HTERT RPE-1 (cell line): ENCODE results near the gene ARHGAP44.

Experiments used
- in situ Hi-C: fragments of 300-500 bp; cut with MboI; formaldehyde crosslinking; loops from 4 replicates; pipeline ENCODE4 v1.14.3; 2020; ENCODE audit warnings: low sequenced_read_pairs

Gene ARHGAP44

DNA sequence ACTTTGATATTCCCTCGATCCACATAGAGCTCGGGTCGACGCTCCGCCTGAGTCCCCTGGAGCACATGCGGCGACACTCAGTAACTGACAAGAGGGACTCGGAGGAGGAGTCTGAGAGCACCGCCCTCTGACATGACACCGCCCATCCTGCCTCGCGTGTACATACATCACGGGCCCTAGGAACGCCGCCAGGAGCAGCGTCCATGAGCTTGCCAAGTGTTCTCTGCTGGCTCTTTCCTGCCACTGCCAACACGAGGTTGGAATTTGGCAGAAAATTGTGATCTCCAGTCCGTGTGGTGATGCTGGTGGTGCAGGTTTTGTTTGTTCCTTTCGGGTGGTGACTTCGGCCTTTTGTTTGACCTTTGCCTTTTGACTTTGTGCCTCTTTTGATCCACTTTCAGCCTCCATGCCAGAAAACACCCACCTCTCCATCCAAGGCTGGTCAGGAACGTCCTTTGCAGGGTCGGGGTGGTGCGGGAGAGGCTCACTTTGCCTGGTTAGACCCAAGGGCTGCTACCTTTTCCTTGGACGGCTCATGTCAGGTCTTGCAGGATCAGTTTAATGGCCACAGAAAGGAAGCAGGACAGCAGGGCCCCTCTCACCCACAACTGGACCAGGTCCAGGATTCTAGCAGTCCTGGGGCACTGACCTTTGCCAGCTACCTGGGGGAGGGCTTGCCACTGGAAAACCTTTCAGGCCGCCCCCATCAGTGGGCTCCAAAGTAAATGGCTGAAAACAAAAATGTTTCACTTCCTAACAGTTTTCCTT, 200.9 kb downstream of the ARHGAP44 start:
- in situ Hi-C loops: no loop called here

DNA sequence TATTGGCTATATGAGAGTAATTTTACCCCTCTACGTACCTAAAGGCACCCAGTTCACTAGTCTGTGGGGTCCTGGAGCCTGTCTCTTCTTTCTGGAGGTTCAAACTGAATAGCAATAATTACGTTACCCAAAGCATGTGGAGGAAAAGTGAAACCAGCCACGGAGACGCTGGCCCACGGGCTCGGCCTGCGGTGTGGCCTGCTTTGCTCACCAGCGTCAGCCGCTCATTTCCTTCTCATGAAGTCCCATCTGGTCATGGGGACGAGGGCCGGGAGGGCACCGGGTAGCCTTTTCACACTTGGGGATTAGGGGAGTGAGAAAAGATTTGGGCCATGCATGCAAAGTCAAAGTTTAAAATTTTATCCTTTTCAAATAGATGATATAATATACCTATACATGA, 201.6 kb downstream of the ARHGAP44 start:
- in situ Hi-C loops: no loop called here

DNA sequence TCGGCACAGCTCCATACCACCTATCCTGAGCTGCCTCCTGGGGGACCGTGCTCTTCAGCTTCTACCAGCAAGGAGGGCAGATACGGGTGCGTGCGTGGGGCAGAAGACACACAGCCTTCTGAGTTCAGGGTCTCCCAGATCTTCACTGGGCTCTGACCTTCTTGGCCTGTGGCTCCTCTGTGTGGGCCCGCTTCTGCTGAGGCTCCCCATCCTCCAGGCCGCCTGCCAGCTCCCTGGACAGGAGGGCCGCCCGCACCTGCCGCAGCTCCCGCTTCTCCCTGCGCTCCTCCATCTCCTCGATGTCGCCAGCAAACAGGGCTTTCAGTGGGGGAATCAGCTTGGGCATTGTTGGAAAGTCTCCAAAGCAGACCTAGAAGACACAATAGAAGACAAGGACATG, 203.4 kb downstream of the ARHGAP44 start:
- in situ Hi-C loops: no loop called here

DNA sequence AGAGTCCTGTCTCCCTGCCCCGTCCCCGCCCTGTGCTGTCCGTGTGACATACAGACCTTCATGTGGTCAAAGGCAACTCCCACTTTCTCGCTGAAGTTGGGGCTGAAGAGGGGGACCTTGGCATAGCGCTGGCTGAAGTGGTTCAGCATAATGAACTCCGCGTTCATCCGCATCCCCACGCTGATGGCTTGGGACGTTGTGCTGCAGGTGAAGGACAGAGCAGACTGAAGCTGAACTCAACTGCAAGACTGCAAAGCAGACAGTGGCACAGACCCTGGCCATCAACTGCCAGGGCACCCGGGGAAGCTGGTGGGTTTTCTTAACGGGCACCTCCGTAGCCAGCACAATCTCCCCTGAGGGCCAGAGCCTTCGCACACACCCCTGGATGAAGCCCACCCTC, 204.3 kb downstream of the ARHGAP44 start:
- in situ Hi-C loops: no loop called here

DNA sequence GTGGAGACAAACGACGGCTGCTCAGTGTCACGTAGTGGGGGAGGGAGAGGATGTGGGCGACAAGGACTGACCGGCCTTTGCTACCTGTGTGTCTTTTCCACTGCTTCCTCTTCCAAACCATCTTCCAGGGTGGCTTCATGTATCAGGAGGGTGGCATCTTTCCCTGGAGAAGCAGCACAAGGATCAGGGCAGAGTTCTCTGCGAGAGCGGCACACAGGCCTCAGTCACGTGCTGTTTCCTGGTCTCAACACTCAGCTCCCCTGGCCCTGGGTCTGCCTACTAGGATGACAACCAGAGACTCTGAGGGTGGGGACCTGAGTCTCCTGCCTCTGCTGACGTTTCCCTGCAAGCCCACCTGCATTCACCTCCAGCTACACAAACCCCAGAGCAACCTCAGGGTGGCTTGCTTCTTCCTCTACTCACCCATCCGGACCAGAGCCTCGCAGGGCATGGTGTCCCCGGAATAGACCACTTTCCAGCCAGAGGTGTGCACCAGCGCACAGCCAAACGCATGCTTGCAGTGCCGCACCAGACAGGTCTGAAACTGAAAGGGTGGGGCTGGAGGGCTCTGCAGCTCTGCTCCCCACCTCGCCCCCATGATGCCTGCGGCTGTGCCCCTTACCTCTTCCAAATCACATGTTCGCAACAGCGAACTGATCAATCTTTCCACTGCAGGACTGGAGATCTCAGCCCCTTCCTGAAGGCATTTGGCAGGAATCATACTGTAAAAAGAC, 205.2 kb downstream of the ARHGAP44 start:
- in situ Hi-C loops: no loop called here

DNA sequence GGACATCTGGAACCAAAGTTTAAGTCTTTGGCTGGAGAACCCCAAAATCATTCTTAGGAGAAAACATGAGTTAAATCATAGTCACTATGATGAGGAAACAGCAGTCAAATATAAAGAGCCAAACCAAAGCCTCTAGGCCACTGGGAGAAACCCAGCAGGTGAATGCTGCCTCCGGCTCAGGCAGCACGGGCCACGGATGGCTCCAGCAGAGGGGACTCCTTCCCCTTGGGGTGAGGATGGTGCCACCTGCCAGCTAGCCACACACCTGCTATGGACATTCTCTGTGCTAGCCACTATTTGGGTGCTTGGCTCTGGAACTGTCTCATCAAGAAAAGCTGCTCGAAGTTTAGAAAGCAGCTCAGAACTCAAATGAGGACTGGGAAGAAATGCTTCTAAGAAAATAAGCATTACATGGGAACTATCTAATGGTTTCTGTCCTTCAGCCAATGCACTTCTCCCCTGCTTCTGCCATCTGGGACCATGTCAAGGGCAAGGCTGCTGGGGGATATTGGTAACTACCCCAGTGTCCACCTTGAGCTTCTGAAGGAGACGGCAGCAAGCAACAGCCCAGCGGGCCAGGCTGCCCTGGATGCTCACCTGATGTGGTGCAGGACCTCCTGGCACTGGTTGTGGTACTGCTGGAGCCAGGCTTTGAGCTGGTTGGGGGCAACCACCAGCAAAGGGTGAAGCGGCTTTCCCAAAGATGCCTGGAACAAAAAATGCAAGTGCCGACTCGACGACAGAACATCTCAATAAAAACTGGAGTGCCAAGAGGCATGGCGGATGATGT, 206.0 kb downstream of the ARHGAP44 start:
- in situ Hi-C loops: no loop called here

DNA sequence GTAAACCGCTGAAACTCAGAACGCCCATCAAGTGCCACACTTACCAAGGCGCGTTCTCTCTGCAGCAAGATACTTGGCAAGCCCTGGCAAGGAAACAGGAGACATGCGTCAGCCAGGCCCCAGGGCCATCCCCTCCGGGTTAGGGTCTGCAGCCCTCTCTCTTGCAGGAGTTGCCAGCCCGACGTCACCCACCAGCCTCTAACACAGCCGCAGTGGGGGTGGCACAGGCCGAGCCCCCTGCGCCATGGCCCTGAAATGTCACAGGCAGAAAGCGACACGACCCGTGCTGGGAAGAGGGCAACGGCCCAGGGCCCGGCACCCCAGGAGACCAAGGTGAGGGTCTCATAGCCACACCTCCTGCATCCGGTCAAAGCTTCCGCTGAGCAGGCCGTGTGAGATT, 206.6 kb downstream of the ARHGAP44 start:
- in situ Hi-C loops: no loop called here

DNA sequence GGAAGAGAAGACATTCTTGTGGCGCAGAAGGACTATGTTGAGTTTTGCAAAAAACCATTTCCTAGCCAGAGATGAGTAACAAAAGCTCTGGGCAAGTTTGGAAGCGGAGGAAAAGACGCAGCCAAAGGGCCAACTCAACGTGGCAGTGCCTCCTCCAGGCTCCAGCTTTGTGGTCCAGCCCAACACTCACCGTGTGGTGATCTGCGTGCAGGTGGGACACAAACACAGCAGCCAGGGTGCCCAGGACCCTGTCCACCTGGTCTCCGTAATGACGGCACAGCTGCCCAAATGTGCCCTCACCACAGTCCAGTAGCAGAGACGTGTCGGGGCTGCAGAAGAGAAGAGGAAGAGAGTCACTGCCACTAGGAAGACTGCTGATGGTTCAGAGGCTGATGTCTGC, 207.1 kb downstream of the ARHGAP44 start:
- in situ Hi-C loops: no loop called here

DNA sequence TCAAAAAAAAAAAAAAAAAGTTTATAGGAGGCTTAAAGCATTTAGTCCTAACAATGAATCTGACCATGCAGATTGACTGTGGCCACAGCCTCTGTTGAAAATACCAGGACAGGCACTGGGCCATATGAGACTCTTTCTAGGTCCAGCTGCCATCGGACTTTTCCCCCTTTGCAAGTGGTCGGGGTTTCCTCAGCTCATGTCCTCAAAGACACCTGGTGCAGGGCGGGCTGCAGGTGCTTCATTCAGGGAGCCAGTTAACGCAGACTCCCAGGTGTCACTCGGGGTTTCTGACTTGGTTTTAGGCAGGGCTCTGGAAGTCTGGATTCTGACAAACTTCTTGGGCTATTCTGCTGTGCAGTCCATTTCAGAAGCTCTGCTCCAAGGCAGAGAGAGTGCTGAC, 207.6 kb downstream of the ARHGAP44 start:
- in situ Hi-C loops: no loop called here

DNA sequence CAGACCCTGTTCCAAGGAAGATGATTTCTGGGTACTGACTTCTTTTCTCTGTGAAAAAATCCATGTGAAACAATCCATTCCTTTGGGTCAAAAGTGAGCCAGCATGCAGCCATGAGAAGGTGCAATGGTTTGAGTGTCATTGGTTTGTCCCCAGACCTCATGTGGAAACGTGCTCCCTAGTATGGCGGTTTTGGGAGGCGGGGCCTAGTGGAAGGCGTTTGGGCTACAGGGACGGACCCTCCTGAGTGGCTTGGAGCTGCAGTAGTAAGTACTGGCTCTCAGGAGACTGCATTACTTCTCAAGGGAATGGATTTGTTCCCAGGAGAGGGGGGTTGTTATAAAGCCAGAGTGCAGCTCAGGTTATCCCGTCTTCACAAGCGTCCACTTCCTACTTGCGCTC, 209.2 kb downstream of the ARHGAP44 start:
- in situ Hi-C loops: no loop called here

DNA sequence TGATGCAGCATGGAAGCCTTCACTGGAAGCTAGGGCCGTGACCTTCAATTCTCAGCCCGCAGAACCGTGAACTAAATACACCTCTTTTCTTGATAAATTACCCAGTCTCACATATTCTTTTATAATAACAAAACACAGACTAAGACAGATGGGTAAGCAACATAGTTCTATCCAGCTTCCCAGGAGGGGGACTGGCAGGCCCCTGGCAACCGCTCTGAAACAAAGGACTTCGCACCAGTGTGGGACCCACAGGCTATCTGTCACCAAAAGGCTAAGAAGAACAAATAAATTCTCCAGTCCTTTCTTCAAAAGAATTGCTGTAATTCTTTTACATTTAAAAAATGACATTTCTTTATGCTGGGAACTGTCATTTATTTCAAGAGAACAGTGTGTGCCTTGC, 209.6 kb downstream of the ARHGAP44 start:
- in situ Hi-C loops: no loop called here

DNA sequence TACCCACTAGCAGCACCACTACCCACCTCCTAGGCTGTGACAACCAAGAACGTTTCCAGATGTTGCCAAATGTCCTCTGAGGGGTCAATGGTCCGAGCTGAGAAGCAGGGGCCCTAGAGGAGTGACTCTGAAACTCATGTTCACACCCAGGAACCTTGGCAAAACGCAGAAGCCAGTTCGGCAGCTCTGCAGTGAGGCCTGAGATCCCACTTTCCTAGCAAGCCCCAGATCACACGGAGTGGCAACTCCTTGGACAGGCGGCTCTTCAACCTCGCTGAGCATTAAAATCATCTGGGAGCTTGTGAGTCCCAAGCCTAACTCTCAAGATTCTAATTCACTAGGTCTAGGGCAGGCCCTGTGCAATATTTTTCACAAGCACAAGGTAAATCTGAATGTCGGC, 211.3 kb downstream of the ARHGAP44 start:
- in situ Hi-C loops: no loop called here

DNA sequence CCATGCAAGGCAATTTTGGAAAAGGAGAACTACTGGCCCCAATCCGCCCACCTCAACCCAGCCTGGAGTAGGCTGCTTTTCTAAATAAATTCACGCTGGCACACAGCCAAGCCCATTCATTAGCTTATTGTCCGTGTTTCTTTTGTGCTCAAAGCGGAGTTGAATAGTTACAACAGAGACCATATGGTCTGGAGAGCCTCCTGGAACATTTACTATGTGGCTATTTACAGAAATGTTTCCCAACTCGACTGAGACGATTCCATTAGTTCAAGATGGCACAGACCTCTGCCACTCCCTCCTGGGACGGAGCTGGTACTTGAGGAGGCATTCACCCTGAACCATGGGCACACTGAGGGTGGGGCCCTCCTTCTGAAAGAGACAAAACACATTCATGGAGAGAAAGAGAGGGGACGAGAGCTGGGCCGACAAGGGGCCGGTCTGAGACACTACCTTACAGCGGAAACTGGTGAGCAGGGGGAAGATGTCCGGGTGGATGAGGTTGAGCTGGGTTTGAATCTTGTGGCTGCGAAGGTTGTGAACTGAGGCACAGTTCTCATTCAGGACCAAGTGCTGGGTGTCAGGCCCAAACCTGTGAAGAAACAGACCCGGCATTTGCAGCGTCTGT, 212.8 kb downstream of the ARHGAP44 start:
- in situ Hi-C loops: no loop called here

DNA sequence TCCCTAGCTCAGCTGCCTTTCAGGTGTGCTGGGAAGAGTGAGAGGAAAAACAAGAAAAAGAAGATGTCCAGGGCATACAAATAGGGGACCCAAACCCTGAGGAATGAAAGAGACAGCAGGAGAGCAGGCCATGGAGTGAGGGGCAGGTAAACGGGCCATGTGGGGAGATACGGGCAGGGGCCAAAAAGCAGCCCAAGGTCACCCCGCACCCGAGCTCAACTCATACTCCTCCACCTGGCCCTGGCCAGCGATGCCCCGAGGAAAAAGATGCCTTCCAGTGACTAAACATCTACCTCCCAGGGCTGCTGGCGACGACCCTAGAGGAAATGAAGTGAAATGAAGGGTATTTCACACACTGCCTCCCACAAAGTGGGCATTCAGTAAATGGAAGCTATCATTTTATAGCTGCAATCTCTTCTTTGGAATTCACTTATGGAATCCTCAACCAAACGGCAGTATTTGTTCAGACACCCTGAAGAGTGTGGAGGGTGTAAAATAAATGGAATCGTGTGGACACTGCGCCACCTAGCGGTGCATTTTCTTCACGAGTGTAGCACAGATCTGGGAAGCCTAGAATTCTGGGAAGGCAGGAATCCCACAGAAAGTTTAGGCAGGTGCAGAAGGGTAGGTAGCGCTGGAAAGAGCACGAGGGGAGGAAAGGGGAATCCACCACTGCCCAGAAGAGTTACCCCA, 213.6 kb downstream of the ARHGAP44 start:
- in situ Hi-C loops: no loop called here

DNA sequence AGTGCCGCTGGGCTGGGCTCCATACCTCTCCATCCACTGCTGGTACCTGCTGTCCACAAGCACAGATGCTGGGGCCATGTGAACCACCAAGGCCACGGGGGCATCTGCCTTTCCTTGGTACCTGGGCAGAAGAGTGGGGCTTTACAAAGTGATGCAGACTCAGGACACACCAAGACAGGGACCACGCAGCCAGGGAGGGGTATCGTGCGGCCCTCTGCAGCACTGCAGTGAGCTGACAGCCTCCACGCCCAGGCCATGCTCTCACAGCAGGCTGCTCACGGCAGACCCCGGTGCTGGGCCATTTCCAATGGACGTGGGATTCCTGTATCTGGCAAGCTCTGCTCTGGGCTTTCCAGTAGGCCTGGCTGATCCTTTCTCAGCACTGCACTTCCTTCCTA, 214.2 kb downstream of the ARHGAP44 start:
- in situ Hi-C loops: no loop called here

DNA sequence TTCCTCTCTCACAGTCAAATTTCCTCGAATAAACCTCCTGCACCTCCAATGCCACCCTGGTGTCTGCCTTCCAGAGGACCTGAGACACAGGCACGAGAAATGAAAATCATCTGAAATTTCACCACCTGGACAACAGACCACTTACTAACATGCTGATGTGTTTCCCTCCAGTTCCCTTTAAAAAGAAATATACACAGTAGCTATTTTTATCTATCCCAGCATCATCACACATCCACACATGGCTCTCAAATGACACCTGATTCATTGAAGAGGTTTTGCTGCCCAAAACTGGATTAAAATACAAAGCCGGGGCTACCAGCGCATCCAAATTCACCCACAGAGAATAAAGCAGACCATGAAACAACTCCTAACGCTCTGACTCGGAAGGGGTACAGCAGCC, 214.6 kb downstream of the ARHGAP44 start:
- in situ Hi-C loops: no loop called here

DNA sequence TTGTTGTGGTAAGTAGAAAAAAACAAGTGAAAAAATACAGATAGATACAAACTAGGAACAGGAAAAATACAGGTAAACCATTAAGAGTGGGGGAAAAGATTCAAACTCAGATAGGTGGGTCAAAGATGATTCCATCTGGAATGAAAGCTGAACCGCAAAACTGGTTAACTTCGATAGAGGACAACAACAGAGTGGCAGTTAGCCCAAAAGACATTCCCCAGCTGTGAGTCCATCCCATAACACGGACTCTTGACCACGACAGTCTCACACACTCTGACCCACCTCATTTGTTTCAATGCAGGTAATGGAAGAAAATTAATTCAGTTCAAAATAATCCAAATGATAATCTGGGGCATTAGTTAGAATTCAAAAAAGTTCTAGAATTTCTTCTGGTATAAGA, 215.0 kb downstream of the ARHGAP44 start:
- in situ Hi-C loops: no loop called here

DNA sequence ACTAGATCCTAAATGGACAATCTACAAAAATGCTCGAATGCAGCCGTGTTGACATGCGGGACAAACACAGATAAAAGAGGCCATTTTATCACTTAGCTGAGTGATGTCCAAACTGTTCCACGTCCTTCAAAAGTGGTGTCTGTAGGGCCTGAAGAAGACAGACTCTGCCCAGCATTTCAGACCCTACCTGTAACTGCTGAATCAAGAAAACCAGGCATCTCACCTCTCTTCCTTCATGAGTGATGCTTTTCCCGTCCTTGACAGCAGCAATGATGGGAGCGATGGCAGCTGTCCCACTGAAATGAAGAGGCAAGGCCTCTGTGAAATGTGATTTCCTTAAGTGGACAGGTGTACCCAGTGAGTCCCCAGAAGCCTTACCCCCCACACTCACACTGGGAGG, 216.2 kb downstream of the ARHGAP44 start:
- in situ Hi-C loops: no loop called here

DNA sequence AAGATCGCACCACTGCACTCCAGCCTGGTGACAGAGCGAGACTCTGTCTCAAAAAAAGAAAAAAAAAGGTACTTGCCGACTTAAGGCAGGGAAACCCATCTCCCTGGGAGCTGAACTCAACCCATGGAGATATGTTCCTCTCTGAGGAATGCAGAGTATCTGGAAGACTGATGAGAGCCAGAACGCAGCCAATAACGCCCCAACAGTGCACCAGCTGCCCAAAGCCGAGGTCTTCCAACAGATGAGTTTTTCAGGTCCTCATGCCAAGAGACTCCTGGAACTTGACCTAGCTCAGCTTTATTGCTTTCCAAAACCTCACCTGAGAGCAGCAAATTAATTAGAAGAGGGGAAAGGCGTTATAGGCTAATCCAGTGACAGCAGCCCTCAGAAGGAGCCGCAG, 219.2 kb downstream of the ARHGAP44 start:
- in situ Hi-C loops: no loop called here

DNA sequence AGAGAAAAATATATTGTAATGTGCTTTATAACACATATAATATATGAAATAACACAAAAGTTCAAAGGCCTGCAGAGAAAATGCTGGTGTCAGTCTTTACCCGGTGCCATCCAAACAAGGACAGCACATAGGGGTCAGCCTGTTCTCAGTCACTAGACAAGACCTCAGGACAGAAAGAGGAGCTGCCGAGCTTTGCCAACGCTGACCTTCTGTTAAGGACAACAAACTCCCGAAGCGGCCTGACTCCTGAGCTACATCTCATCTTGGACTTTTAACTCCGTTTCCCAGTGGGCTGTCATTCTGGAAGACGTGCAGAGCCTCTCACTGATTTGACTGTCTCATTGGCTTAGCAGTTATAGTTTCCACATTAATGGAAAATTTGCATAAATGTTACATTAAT, 221.7 kb downstream of the ARHGAP44 start:
- in situ Hi-C loops: no loop called here

DNA sequence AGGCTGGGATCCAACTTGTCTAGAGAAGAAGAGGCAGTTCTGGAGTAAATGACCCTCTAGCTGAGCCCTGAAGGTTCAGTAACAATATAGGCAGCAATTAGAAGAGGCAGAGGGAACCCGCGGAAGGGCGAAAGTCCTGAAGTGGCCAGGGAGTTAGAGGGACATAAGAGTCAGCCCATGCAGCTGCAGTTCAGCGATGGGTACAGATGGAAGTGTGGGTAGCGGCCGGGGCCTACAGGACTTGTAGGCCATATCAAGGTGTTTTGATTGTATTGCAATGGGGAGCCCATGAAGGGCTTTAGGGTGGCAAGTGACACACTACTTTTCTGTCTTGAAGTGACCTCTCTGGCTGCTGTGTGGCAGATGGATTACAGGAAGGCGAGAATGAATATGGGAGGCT, 225.5 kb downstream of the ARHGAP44 start:
- in situ Hi-C loops: no loop called here
